Fibroblast of pulmonary artery (primary cell): ENCODE measurements around the gene ZBTB24.
A peak's percentile ranks its signal among the peaks of the same experiment; 100 is the strongest.

ENCODE experiments used
- DNase-seq: peaks from one replicate; pipeline ENCODE4 v3.0.0-alpha.2; 2010; ENCODE audit warnings: low read depth
- H3K4me3 ChIP-seq: replicated peaks from 2 replicates; pipeline ENCODE4 v1.5.1; 2011; ENCODE audit warnings: low read depth, mild to moderate bottlenecking, control low read depth, low read length, moderate library complexity
- TF ChIP-seq, protein P1 (sequence below): IDR thresholded peaks from 2 replicates; pipeline ENCODE4 v1.5.1; 2011; ENCODE audit warnings: mild to moderate bottlenecking, control low read depth, low read length, inconsistent platforms; ENCODE audit errors: missing control alignments

The ZBTB24 gene

DNA sequence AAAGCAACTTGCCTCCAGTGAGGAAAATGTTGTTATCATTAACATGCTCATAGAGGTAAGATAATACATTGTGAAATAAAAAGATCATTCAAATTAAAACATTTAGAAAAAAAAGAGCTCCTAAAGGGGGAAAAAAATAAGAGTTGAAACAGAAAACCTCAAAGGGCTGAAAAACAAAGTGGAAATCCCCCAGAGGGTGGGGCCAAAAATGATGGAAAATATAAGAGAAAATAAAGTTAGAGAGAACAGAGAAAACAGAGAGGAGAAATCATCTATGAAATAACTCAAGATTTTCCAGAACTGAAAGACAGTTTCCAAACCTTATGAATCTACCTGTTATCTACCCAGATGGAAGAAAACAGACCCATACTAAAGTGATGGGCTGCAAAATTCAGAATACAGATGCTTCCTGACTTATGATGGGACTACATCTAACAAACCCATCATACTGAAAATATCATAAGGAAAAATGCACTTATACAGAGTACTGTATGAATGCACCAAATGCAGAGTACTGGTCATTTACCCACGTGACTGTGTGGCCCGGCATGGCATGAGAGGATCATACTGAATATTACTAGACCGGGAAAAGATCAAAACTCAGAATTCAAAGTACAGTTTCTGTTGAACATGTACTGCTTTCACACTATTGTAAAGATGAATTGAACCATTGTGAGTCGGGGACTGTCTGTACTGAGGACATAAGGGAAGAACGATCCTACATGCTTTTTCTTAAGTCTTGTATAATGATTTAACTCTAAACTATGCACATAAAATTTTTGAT, 4.0 kb downstream of the ZBTB24 start:
- no peak for DNase-seq
- H3K4me3 ChIP-seq: peak overlapping the region; percentile 24
- TF ChIP-seq, protein P1, sequence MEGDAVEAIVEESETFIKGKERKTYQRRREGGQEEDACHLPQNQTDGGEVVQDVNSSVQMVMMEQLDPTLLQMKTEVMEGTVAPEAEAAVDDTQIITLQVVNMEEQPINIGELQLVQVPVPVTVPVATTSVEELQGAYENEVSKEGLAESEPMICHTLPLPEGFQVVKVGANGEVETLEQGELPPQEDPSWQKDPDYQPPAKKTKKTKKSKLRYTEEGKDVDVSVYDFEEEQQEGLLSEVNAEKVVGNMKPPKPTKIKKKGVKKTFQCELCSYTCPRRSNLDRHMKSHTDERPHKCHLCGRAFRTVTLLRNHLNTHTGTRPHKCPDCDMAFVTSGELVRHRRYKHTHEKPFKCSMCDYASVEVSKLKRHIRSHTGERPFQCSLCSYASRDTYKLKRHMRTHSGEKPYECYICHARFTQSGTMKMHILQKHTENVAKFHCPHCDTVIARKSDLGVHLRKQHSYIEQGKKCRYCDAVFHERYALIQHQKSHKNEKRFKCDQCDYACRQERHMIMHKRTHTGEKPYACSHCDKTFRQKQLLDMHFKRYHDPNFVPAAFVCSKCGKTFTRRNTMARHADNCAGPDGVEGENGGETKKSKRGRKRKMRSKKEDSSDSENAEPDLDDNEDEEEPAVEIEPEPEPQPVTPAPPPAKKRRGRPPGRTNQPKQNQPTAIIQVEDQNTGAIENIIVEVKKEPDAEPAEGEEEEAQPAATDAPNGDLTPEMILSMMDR: no peak

- H3K4me3 ChIP-seq: no peak overlapping the region
- DNase-seq: no peak
- TF ChIP-seq, protein P1: no peak
Measured at GRCh38 chr6:109478222-109478805, 4.7 kb downstream of the ZBTB24 start.

DNA sequence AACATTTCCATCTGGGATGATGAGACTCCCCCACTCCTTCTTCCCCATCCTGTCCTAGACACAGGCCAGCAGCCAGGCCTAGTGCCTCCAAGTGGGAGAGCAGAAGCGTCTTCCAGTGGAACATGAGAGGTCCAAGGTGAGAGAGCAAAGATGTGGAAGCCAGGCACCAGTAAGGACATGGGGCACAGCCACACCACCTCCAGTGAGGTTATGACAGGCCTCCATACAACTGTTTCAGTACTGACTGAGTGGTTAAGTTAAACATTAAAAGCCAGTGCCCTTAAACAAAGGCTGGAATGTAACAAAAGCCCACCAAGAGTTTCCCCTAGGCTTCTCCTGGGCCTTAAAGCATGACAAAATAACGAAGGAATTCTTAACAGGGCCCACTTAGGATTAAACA, 5.3 kb downstream of the ZBTB24 start:
- H3K4me3 ChIP-seq: no peak overlapping the region
- no peak for DNase-seq
- TF ChIP-seq, protein P1: no peak

- TF ChIP-seq, protein P1: no peak
- H3K4me3 ChIP-seq: no peak overlapping the region
- no peak for DNase-seq
Measured at GRCh38 chr6:109477184-109477583, 5.8 kb downstream of the ZBTB24 start.

DNA sequence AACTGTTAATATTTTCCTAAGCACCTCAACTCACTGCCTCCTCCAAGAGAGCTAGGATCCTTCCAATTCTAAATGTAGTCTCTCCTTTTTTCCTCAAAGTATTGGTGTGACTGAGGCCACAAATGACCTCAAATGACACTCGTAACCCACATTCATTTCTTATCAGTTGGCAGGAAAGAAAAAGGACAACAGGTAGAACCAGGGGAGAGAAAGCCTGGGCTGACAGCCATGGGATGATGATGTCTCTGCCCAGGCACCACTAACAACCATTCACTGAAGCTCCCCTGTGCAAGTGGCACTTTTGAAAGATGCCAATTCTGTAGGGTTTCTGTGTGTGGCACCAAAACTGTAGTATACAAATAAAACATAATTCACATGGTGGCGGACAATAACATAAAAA, 7.4 kb downstream of the ZBTB24 start:
- TF ChIP-seq, protein P1: no peak
- H3K4me3 ChIP-seq: no peak overlapping the region

DNA sequence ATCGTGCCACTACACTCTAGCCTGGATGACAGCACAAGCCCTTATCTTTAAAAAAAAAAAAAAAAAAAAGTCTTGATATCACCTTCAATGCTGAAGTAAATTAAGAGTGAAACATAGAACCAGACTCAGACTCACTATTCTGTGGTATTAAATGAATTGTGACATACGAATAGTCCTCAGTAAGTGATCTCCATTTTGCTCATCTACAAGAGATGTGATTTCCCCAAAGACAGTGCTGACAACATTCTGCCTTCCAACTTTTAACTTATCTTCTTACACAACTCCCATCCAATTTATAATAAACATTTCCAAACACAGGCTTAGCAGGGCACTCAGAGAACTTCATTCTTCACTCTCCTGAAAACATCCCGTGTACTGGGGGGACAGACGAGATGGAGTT, 8.0 kb downstream of the ZBTB24 start:
- DNase-seq: no peak
- TF ChIP-seq, protein P1: no peak
- H3K4me3 ChIP-seq: no peak overlapping the region

More for the DNA sequence above, 7.4 kb downstream of the ZBTB24 start:
- no peak for DNase-seq
